Activated T-helper 1 cell treated with anti-CD3 and anti-CD28 coated beads, Interleukin-12 subunit alpha, Interleukin-12 subunit beta, Interleukin-2, Interleukin-4 antibody, amounts not matched to agents 30 ng/mL and 10 ng/mL and 1 ng/mL, durations not matched to agents 14 hours and 24 hours and 36 hours (primary cell): Measurements from ENCODE around the gene LGALS9C. TPM values are rescaled to one million over a fixed set of nuclear protein-coding genes. Genes with fewer than 3 reads are reported as not detected.
"Not testable (repeated sequence)": the region's sequence is repeated elsewhere in the genome, so short reads cannot be mapped to it uniquely, and the experiment has no call there.

Experiments
- DNase-seq: peaks from one replicate; pipeline ENCODE4 v3.0.0; 2021; ENCODE audit warnings: low spot score
- H3K27ac Mint-ChIP-seq: one replicate; pipeline ENCODE4 v1.8.0; 2021; ENCODE audit warnings: mild to moderate bottlenecking, mixed read lengths
- H3K27me3 Mint-ChIP-seq: one replicate; pipeline ENCODE4 v1.8.0; 2022; ENCODE audit warnings: mild to moderate bottlenecking, moderate library complexity, mixed read lengths; ENCODE audit not compliant: insufficient read depth
- H3K36me3 Mint-ChIP-seq: one replicate; pipeline ENCODE4 v1.8.0; 2021; ENCODE audit warnings: low read depth, mixed read lengths
- H3K4me1 Mint-ChIP-seq: one replicate; pipeline ENCODE4 v1.8.0; 2021; ENCODE audit warnings: low read depth, mixed read lengths
- H3K4me3 Mint-ChIP-seq: one replicate; pipeline ENCODE4 v1.8.0; 2021; ENCODE audit warnings: mild to moderate bottlenecking, moderate library complexity, mixed read lengths
- H3K9me3 Mint-ChIP-seq: one replicate; pipeline ENCODE4 v1.8.0; 2021; ENCODE audit warnings: mixed read lengths
- intact Hi-C: fragments of 100-400 bp; cut with micrococcal nuclease; formaldehyde crosslinking; loops from one replicate; pipeline ENCODE4 v1.15.1; 2024
- total RNA-seq: library from RNA; stranded (reverse); gene quantifications from 2 replicates; pipeline ENCODE4 v1.2.3, GENCODE V29; 2022

The LGALS9C gene
- total RNA-seq, 1 donor from 2014 or later, result not detected

GRCh38 chr17:18466250-18466983 lies 10.2 kb upstream of the LGALS9C start:
- H3K4me3 Mint-ChIP-seq, H3K27me3 Mint-ChIP-seq, H3K27ac Mint-ChIP-seq, H3K4me1 Mint-ChIP-seq, H3K9me3 Mint-ChIP-seq, DNase-seq, intact Hi-C loops, H3K36me3 Mint-ChIP-seq: not testable (repeated sequence)

GRCh38 chr17:18467001-18467400 lies 9.6 kb upstream of the LGALS9C start:
- H3K4me1 Mint-ChIP-seq, result not testable (repeated sequence)

GRCh38 chr17:18468472-18469171 lies 8.0 kb upstream of the LGALS9C start:
- not testable (repeated sequence) for H3K4me3 Mint-ChIP-seq, H3K27me3 Mint-ChIP-seq

More at GRCh38 chr17:18467001-18467400, 9.6 kb upstream of the LGALS9C start:
- H3K27me3 Mint-ChIP-seq, H3K27ac Mint-ChIP-seq, H3K36me3 Mint-ChIP-seq, intact Hi-C loops, DNase-seq, H3K4me3 Mint-ChIP-seq, H3K9me3 Mint-ChIP-seq: not testable (repeated sequence)

GRCh38 chr17:18469837-18470236 lies 6.8 kb upstream of the LGALS9C start:
- intact Hi-C loops, H3K36me3 Mint-ChIP-seq, H3K4me1 Mint-ChIP-seq, H3K27ac Mint-ChIP-seq, H3K9me3 Mint-ChIP-seq, H3K4me3 Mint-ChIP-seq, H3K27me3 Mint-ChIP-seq, DNase-seq: not testable (repeated sequence)

More at GRCh38 chr17:18468472-18469171, 8.0 kb upstream of the LGALS9C start:
- H3K4me1 Mint-ChIP-seq, intact Hi-C loops, H3K9me3 Mint-ChIP-seq, H3K36me3 Mint-ChIP-seq, H3K27ac Mint-ChIP-seq, DNase-seq: not testable (repeated sequence)

GRCh38 chr17:18470345-18470930 lies 6.2 kb upstream of the LGALS9C start:
- H3K27ac Mint-ChIP-seq, DNase-seq, H3K36me3 Mint-ChIP-seq, H3K27me3 Mint-ChIP-seq, H3K4me3 Mint-ChIP-seq, intact Hi-C loops, H3K9me3 Mint-ChIP-seq, H3K4me1 Mint-ChIP-seq: not testable (repeated sequence)

GRCh38 chr17:18473967-18474366 lies 2.6 kb upstream of the LGALS9C start:
- H3K27ac Mint-ChIP-seq, H3K9me3 Mint-ChIP-seq, H3K4me1 Mint-ChIP-seq, H3K36me3 Mint-ChIP-seq, intact Hi-C loops, H3K27me3 Mint-ChIP-seq, H3K4me3 Mint-ChIP-seq, DNase-seq: not testable (repeated sequence)

GRCh38 chr17:18474754-18475153 lies 1.8 kb upstream of the LGALS9C start:
- H3K4me3 Mint-ChIP-seq, H3K27me3 Mint-ChIP-seq, H3K9me3 Mint-ChIP-seq, H3K36me3 Mint-ChIP-seq, H3K27ac Mint-ChIP-seq, intact Hi-C loops, DNase-seq, H3K4me1 Mint-ChIP-seq: not testable (repeated sequence)

- H3K4me3 Mint-ChIP-seq, H3K4me1 Mint-ChIP-seq, DNase-seq, H3K27ac Mint-ChIP-seq, H3K27me3 Mint-ChIP-seq, H3K36me3 Mint-ChIP-seq, intact Hi-C loops, H3K9me3 Mint-ChIP-seq: not testable (repeated sequence)
These were observed 778 bp downstream of the LGALS9C start for GRCh38 chr17:18477367-18477766.

- H3K9me3 Mint-ChIP-seq, H3K27me3 Mint-ChIP-seq, DNase-seq, H3K27ac Mint-ChIP-seq, intact Hi-C loops, H3K4me1 Mint-ChIP-seq, H3K36me3 Mint-ChIP-seq, H3K4me3 Mint-ChIP-seq: not testable (repeated sequence)
These were observed 1.8 kb downstream of the LGALS9C start for GRCh38 chr17:18478362-18478761.

GRCh38 chr17:18478977-18479595 lies 2.5 kb downstream of the LGALS9C start:
- H3K27me3 Mint-ChIP-seq, H3K36me3 Mint-ChIP-seq, intact Hi-C loops, H3K4me1 Mint-ChIP-seq, H3K9me3 Mint-ChIP-seq, H3K27ac Mint-ChIP-seq, H3K4me3 Mint-ChIP-seq, DNase-seq: not testable (repeated sequence)

GRCh38 chr17:18481775-18482174 lies 5.2 kb downstream of the LGALS9C start:
- H3K27me3 Mint-ChIP-seq, H3K36me3 Mint-ChIP-seq, intact Hi-C loops, H3K4me1 Mint-ChIP-seq, H3K4me3 Mint-ChIP-seq, H3K27ac Mint-ChIP-seq, DNase-seq, H3K9me3 Mint-ChIP-seq: not testable (repeated sequence)

GRCh38 chr17:18485936-18486464 lies 9.4 kb downstream of the LGALS9C start:
- H3K9me3 Mint-ChIP-seq, H3K36me3 Mint-ChIP-seq, intact Hi-C loops, H3K4me1 Mint-ChIP-seq, H3K27me3 Mint-ChIP-seq, H3K4me3 Mint-ChIP-seq, H3K27ac Mint-ChIP-seq, DNase-seq: not testable (repeated sequence)

GRCh38 chr17:18487633-18488032 lies 11.0 kb downstream of the LGALS9C start:
- H3K4me3 Mint-ChIP-seq, DNase-seq, H3K27ac Mint-ChIP-seq, H3K27me3 Mint-ChIP-seq, H3K4me1 Mint-ChIP-seq, H3K9me3 Mint-ChIP-seq, intact Hi-C loops, H3K36me3 Mint-ChIP-seq: not testable (repeated sequence)
